ENCODE results near the gene CDAN1.

GRCh38 chr15:42675021-42675420, 61.9 kb downstream of the CDAN1 start:
- TF ChIP-seq, protein P1, sequence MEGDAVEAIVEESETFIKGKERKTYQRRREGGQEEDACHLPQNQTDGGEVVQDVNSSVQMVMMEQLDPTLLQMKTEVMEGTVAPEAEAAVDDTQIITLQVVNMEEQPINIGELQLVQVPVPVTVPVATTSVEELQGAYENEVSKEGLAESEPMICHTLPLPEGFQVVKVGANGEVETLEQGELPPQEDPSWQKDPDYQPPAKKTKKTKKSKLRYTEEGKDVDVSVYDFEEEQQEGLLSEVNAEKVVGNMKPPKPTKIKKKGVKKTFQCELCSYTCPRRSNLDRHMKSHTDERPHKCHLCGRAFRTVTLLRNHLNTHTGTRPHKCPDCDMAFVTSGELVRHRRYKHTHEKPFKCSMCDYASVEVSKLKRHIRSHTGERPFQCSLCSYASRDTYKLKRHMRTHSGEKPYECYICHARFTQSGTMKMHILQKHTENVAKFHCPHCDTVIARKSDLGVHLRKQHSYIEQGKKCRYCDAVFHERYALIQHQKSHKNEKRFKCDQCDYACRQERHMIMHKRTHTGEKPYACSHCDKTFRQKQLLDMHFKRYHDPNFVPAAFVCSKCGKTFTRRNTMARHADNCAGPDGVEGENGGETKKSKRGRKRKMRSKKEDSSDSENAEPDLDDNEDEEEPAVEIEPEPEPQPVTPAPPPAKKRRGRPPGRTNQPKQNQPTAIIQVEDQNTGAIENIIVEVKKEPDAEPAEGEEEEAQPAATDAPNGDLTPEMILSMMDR (IDR thresholded peaks at IDR 0.05; ENCODE audit: insufficient read depth, low read length, poor library complexity, severe bottlenecking) = no peak
- TF ChIP-seq EZH2phosphoT487 (conservative IDR thresholded peaks at IDR 0.05; ENCODE audit: low read length) = no peak
